D721Med (cell line): ENCODE results near the gene LMF1.
"Not testable (repeated sequence)": the region's sequence is repeated elsewhere in the genome, so short reads cannot be mapped to it uniquely, and the experiment has no call there.

Source experiments
- DNase-seq: peaks from one replicate; pipeline ENCODE4 v3.0.0; 2011; ENCODE audit warnings: low spot score; ENCODE audit not compliant: insufficient read length
- FAIRE-seq: peaks from 2 replicates; lab custom pipeline; 2011; peaks lifted over from hg19 to GRCh38; lab: Jason Lieb, UNC
- TF ChIP-seq, protein P1 (sequence below): IDR thresholded peaks from 2 replicates; pipeline ENCODE4 v1.5.1; 2012; ENCODE audit warnings: mild to moderate bottlenecking, control low read depth; ENCODE audit not compliant: insufficient read depth; ENCODE audit errors: missing control alignments

The LMF1 gene

DNA sequence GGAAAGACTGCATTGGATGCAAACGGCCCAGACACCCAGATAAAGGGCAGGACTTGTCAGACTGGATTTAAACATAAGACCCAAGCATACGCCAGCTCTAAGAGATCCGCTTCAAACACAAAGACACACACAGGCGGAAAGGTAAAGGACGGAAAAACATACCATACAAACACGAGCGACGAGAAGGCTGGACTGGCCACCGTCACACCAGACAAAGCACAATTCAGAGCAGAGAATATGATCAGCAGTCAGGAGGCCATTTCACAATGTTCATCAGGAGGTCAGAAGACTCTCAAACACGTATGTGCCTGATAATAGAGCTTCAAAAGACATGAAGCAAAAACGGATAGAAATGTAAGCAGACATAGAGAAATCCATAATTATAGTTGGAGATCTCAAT, 85.4 kb downstream of the LMF1 start:
- no peak for FAIRE-seq
- no peak for DNase-seq
- TF ChIP-seq, protein P1, sequence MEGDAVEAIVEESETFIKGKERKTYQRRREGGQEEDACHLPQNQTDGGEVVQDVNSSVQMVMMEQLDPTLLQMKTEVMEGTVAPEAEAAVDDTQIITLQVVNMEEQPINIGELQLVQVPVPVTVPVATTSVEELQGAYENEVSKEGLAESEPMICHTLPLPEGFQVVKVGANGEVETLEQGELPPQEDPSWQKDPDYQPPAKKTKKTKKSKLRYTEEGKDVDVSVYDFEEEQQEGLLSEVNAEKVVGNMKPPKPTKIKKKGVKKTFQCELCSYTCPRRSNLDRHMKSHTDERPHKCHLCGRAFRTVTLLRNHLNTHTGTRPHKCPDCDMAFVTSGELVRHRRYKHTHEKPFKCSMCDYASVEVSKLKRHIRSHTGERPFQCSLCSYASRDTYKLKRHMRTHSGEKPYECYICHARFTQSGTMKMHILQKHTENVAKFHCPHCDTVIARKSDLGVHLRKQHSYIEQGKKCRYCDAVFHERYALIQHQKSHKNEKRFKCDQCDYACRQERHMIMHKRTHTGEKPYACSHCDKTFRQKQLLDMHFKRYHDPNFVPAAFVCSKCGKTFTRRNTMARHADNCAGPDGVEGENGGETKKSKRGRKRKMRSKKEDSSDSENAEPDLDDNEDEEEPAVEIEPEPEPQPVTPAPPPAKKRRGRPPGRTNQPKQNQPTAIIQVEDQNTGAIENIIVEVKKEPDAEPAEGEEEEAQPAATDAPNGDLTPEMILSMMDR: no peak

DNA sequence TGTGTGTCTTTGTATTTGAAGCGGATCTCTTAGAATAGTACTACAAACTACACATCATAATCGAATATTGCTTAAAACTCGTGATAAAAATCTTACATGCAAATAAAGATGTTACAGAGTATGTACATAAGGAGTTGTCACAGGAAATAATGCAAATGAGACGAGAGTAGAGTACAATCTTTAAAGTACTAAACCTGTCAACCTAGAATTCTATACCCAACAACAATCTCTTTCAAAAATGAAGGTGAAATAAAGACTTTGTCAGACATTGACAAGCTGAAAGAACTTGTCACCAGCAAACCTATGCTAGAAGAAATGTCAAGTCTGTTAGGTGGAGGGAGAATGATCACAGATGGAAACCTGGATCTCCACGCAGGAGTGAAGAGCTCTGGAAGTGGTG, 86.6 kb downstream of the LMF1 start:
- FAIRE-seq (no peak), DNase-seq (no peak)
- TF ChIP-seq, protein P1: no peak

DNA sequence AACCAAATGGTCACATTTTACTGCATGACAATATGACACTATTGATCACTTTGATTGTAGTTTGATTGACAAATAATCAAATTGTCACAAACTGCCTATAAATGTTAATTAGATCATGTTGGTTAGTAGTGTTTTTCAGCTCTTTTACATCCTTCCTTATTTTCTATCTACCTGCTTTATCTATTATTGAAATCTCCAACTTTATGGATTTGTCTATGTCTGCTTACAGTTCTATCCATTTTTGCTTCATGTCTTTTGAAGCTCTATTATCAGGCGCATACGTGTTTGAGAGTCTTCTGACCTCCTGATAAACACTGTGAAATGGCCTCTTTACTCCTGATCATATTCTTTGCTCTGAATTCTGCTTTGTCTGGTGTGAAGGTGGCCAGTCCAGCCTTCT, 87.0 kb downstream of the LMF1 start:
- FAIRE-seq (no peak), DNase-seq (no peak)
- TF ChIP-seq, protein P1: no peak

DNA sequence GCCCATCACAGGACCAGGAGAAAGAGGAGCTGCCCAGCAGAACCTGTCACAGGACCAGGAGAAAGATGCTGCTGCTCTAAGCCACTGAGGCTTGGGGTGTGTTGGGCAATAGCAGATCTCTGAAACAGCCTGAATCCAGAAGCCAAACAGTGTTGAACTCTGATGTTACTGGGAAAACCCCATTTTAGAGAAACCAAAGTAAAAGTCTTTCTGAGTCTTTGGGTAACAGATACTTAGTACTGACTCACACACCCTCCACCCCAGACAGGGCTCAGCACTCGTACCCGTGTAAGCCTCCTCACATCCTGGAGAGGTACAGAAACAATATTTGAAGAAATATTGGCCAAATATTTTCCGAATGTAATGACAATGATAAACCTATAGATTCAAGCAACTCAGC, 87.4 kb downstream of the LMF1 start:
- DNase-seq (no peak), FAIRE-seq (no peak)

DNA sequence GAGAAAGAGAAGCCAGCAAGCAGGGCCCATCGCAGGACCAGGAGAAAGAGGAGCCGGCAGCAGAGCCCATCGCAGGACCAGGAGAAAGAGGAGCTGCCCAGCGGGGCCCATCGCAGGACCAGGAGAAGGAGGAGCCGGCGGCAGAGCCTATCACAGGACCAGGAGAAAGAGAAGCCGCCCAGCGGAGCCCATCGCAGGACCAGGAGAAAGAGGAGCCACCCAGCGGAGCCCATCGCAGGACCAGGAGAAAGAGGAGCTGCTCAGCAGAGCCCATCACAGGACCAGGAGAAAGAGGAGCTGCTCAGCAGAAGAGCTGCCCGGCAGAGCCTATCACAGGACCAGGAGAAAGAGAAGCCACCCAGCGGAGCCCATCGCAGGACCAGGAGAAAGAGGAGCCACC, 88.1 kb downstream of the LMF1 start:
- DNase-seq, FAIRE-seq: not testable (repeated sequence)

More for the DNA sequence above, 87.4 kb downstream of the LMF1 start:
- TF ChIP-seq, protein P1: no peak

DNA sequence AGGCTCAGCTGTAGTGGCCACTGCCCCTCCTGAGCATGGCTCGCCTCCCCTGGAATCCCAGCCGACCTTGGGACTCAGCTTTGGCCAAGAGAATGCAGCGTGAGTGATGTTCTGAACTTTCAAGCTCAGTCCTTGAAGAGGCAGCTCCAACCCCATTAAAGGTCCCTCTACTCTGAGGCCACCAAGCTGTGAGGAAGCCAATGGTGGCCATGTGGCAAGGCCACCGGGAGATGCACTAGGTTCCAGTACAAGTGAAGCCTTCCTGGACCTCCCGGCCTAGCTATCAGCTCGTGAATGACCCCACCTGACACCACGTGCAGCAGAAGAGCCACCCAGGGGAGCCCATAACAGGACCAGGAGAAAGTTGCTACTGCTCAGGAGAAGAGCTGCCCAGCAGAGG, 88.5 kb downstream of the LMF1 start:
- FAIRE-seq (no peak), DNase-seq (no peak)
- TF ChIP-seq, protein P1: no peak

DNA sequence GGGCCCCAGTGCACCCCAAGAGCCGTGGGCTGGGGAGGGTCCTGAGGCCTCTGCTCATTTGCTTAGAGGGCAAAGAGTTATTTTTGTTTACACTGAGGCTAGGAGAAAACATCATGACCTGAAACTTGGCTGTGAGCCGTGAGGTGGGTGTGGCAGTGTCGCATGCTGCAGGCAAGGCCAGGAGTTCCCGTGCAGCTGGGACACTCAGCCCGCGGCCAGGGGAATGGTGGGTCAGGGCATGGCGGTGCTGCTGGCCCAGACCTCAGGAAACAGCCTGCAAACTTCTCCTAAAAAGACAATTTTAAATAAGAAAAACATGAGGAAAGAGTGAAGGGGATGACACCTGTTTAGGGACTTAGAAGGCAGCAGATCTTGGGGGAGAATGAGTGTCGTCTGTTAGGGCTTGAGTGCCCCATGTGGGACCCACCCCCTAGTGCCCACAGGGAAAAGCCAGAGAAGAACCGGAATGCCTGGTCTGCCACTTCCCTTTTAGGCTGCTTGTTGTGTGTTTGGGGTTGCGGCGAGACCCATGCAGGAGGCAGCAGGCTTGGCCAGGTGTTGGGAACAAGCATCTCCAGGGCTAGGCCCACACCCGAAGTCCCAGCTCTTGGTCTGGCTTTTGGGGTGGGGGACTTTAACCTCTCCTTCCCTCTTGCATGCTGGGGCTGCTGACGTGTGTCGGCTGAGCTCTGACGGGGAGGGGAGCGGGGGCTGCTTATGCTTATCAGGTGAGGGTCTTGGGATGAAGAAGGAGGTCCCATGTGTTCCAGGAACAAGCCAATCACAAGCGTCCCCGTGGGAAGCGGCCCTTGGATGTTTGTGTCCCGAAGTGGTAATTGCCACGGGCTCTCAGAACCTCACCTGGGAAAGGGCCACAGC, 89.3 kb downstream of the LMF1 start:
- FAIRE-seq: no peak
- TF ChIP-seq, protein P1: no peak
- DNase-seq: no peak
